Prostate gland (tissue), 2 donors: ENCODE results near the gene ANO6.

Experiments used
- POLR2A ChIP-seq: fragments of 450-650 bp; IDR thresholded peaks from one replicate; pipeline ENCODE4 v1.6.1; 2016; ENCODE audit warnings: antibody characterized with exemption, mild to moderate bottlenecking
- TF ChIP-seq, protein P1 (sequence below), 4 experiments: fragments of 200-600 bp in 2 of 4; fragments of 450-650 bp in 2 of 4; sonication (generic) in 2 of 4; IDR thresholded peaks; 1 replicate in 3 of 4; 2 replicates in 1 of 4; pipeline ENCODE4 v1.5.1; 2016 to 2019; ENCODE audit warnings: antibody characterized with exemption in 4 of 4, mild to moderate bottlenecking in 2 of 4, moderate library complexity in 2 of 4

DNA sequence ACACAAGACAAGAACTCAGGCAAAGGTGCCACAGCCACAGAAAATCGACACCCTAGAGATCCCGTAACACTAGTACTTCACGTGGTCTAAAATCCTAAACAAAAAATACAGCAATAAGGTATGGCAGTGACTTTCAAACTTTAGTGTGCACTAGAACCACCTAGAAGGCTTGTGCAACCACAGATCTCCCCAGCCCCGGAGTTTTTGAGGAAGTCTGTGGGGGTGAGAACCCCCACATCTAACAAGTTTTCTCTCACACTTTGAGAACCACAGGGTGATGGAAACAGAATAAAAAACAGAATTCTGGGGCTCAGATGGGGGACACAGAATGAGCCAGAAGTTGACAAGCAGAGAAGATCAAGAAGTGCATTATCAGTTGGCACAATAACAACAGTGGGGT lies 254.0 kb downstream of the ANO6 start:
- TF ChIP-seq, protein P1, sequence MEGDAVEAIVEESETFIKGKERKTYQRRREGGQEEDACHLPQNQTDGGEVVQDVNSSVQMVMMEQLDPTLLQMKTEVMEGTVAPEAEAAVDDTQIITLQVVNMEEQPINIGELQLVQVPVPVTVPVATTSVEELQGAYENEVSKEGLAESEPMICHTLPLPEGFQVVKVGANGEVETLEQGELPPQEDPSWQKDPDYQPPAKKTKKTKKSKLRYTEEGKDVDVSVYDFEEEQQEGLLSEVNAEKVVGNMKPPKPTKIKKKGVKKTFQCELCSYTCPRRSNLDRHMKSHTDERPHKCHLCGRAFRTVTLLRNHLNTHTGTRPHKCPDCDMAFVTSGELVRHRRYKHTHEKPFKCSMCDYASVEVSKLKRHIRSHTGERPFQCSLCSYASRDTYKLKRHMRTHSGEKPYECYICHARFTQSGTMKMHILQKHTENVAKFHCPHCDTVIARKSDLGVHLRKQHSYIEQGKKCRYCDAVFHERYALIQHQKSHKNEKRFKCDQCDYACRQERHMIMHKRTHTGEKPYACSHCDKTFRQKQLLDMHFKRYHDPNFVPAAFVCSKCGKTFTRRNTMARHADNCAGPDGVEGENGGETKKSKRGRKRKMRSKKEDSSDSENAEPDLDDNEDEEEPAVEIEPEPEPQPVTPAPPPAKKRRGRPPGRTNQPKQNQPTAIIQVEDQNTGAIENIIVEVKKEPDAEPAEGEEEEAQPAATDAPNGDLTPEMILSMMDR (IDR thresholded peaks at IDR 0.05): no peak
- TF ChIP-seq POLR2A: no peak
